Gastrocnemius medialis (tissue), 4 donors: ENCODE data around the gene RUFY3. TPM values are rescaled to one million over a fixed set of nuclear protein-coding genes. Genes with fewer than 3 reads are reported as not detected.
A peak's percentile ranks its signal among the peaks of the same experiment; 100 is the strongest.

Experiments
- ATAC-seq, 2 donors: fragments of 150-250 bp; one replicate each; pipeline ENCODE4 v1.9.1; 2016
- DNase-seq, 2 donors: peaks; one replicate each; pipeline ENCODE4 v3.0.0-alpha.2; 2019
- H3K27ac ChIP-seq, 4 donors: fragments of 200-600 bp; sonication (generic); 1 replicate in 1 of 4; 2 replicates in 3 of 4; pipeline ENCODE4 v1.5.1; 2016 to 2018; ENCODE audit warnings: mild to moderate bottlenecking in 2 of 4, moderate library complexity in 1 of 4
- H3K27me3 ChIP-seq, 3 donors: fragments of 200-600 bp; sonication (generic) in 2 of 3; 1 replicate in 1 of 3; 2 replicates in 2 of 3; pipeline versions ENCODE4 v1.5.1 to v1.6.0; 2016 to 2019; ENCODE audit warnings: mild to moderate bottlenecking in 1 of 3, moderate library complexity in 1 of 3
- H3K36me3 ChIP-seq, 2 donors: fragments of 200-600 bp; sonication (generic) in 1 of 2; one replicate each; pipeline ENCODE4 v1.5.1; 2017 to 2018
- H3K4me1 ChIP-seq, 2 donors: fragments of 200-600 bp; sonication (generic) in 1 of 2; one replicate each; pipeline ENCODE4 v1.5.1; 2016 to 2017; ENCODE audit warnings: mild to moderate bottlenecking in 2 of 2
- H3K4me3 ChIP-seq, 4 donors: fragments of 200-600 bp; sonication (generic) in 3 of 4; 1 replicate in 1 of 4; 2 replicates in 3 of 4; pipeline ENCODE4 v1.5.1; 2016 to 2019; ENCODE audit warnings: mild to moderate bottlenecking in 2 of 4
- H3K9me3 ChIP-seq, 3 donors: fragments of 200-600 bp; sonication (generic) in 2 of 3; 1 replicate in 1 of 3; 2 replicates in 2 of 3; pipeline ENCODE4 v1.5.1; 2016 to 2019
- CTCF ChIP-seq, 5 experiments: fragments of 450-650 bp in 3 of 5; fragments of 200-600 bp in 2 of 5; sonication (generic) in 2 of 5; IDR thresholded peaks in 4 of 5; conservative IDR thresholded peaks in 1 of 5; 1 replicate in 4 of 5; 2 replicates in 1 of 5; pipeline ENCODE4 v1.5.1; 2016 to 2019; ENCODE audit warnings: antibody characterized with exemption in 5 of 5, mild to moderate bottlenecking in 3 of 5, moderate library complexity in 3 of 5
- POLR2A ChIP-seq, 2 donors: fragments of 450-650 bp; IDR thresholded peaks; one replicate each; pipeline ENCODE4 v1.6.1; 2017; ENCODE audit warnings: antibody characterized with exemption in 2 of 2, mild to moderate bottlenecking in 2 of 2, moderate library complexity in 2 of 2
- in situ Hi-C, 4 donors: fragments of 200-750 bp; cut with MboI; loops; one replicate each; pipeline versions ENCODE4 v1.15.0 to v1.8.0; 2017; ENCODE audit warnings: low sequenced_read_pairs in 4 of 4
- intact Hi-C: fragments of 100-400 bp; cut with DNase I; formaldehyde crosslinking; loops from one replicate; pipeline ENCODE4 v1.15.1; 2023; ENCODE audit warnings: low total_unique reads
- total RNA-seq, 4 donors: library from RNA; depleted of rRNA; stranded (reverse); fragments of >200 nt; gene quantifications; one replicate each; pipeline versions ENCODE4 v1.1.0 to v1.2.3, GENCODE V29; 2016

RUFY3 gene
- total RNA-seq, 4 donors from 2014 or later = 30.9 to 41.8 (median 37.2) TPM

GRCh38 chr4:70711599-70711998 is 10.2 kb upstream of the RUFY3 start:
- no peaks in the 10 kb centered on the region for H3K9me3 ChIP-seq
- DNase-seq (no peak), ATAC-seq (no peak)
- no peak for TF ChIP-seq CTCF (IDR thresholded peaks at IDR 0.05 in 4 of 5, conservative IDR thresholded peaks at IDR 0.05 in 1 of 5)
- no peak for TF ChIP-seq POLR2A (IDR thresholded peaks at IDR 0.05)
- H3K36me3 ChIP-seq = no peaks in the 10 kb centered on the region
- H3K27me3 ChIP-seq = no peaks in the 10 kb centered on the region
- intact Hi-C loops = no loop called here
- peaks cover 35% of the 10 kb centered on the region in 2 donors for H3K4me1 ChIP-seq
- in situ Hi-C loops = no loop called here
- H3K4me3 ChIP-seq = no peak overlapping the region
- H3K27ac ChIP-seq = no peak overlapping the region

GRCh38 chr4:70712150-70712549 is 9.6 kb upstream of the RUFY3 start:
- in situ Hi-C loops (no loop called here), intact Hi-C loops (no loop called here)
- Histone ChIP-seq H3K36me3 (no peaks in the 10 kb centered on the region), H3K4me3 (no peak overlapping the region), H3K9me3 (no peaks in the 10 kb centered on the region), H3K27me3 (no peaks in the 10 kb centered on the region), H3K27ac (peak overlapping the region in 1 of 4 donors; percentile 4), H3K4me1 (peaks cover 29 to 30% of the 10 kb centered on the region in 2 donors)
- DNase-seq (no peak), ATAC-seq (no peak)
- no peak for TF ChIP-seq POLR2A (IDR thresholded peaks at IDR 0.05)
- no peak for TF ChIP-seq CTCF (IDR thresholded peaks at IDR 0.05 in 4 of 5, conservative IDR thresholded peaks at IDR 0.05 in 1 of 5)

GRCh38 chr4:70712604-70713452 is 8.9 kb upstream of the RUFY3 start:
- DNase-seq (no peak), ATAC-seq (no peak)
- in situ Hi-C loops = no loop called here
- H3K9me3 ChIP-seq = no peaks in the 10 kb centered on the region
- H3K4me3 ChIP-seq = no peak overlapping the region
- H3K27ac ChIP-seq = no peak overlapping the region
- TF ChIP-seq POLR2A (IDR thresholded peaks at IDR 0.05) = no peak
- TF ChIP-seq CTCF (IDR thresholded peaks at IDR 0.05 in 4 of 5, conservative IDR thresholded peaks at IDR 0.05 in 1 of 5) = no peak
- H3K4me1 ChIP-seq = peaks cover 25 to 27% of the 10 kb centered on the region in 2 donors
- H3K36me3 ChIP-seq = no peaks in the 10 kb centered on the region
- intact Hi-C loops = no loop called here
- H3K27me3 ChIP-seq = no peaks in the 10 kb centered on the region

- DNase-seq (no peak), ATAC-seq (no peak)
- in situ Hi-C loops = no loop called here
- H3K4me3 ChIP-seq = no peak overlapping the region
- peaks cover 24 to 27% of the 10 kb centered on the region in 2 donors for H3K4me1 ChIP-seq
- no peaks in the 10 kb centered on the region for H3K27me3 ChIP-seq
- peak overlapping the region in 2 of 4 donors; percentile 9 to 38 for H3K27ac ChIP-seq
- H3K9me3 ChIP-seq = no peaks in the 10 kb centered on the region
- no peak for TF ChIP-seq POLR2A (IDR thresholded peaks at IDR 0.05)
- intact Hi-C loops = no loop called here
- H3K36me3 ChIP-seq = no peaks in the 10 kb centered on the region
Observed at GRCh38 chr4:70713453-70714078, 8.2 kb upstream of the RUFY3 start.
